K562 (cell line): ENCODE measurements around the gene HDAC7. TPM values are rescaled to one million over a fixed set of nuclear protein-coding genes. Genes with fewer than 3 reads are reported as not detected.
A peak's percentile ranks its signal among the peaks of the same experiment; 100 is the strongest.

Experiments used
- GATAD2A ChIP-seq: fragments of 450-650 bp; IDR thresholded peaks from 2 replicates; pipeline ENCODE4 v1.6.1; 2017
- HDAC1 ChIP-seq, 2 experiments: fragments of 450-650 bp; IDR thresholded peaks; 2 replicates each; pipeline ENCODE4 v1.6.1; 2016 to 2017; ENCODE audit warnings: inconsistent platforms in 1 of 2, mild to moderate bottlenecking in 1 of 2, moderate library complexity in 1 of 2
- KAT8 ChIP-seq: fragments of 450-650 bp; IDR thresholded peaks from 2 replicates; pipeline ENCODE4 v1.6.1; 2016; ENCODE audit warnings: low read depth, mild to moderate bottlenecking
- KDM1A ChIP-seq, 2 experiments: fragments of 450-650 bp; IDR thresholded peaks; 2 replicates each; pipeline ENCODE4 v1.6.1; 2016; ENCODE audit warnings: mild to moderate bottlenecking in 2 of 2
- MIER1 ChIP-seq: fragments of 450-650 bp; IDR thresholded peaks from 2 replicates; pipeline ENCODE4 v1.6.1; 2016; ENCODE audit warnings: antibody characterized with exemption, mild to moderate bottlenecking, low read depth
- NFATC3 ChIP-seq: fragments of 450-650 bp; IDR thresholded peaks from 2 replicates; pipeline ENCODE4 v1.6.1; 2017; ENCODE audit warnings: mild to moderate bottlenecking
- POLR2AphosphoS2 ChIP-seq: IDR thresholded peaks from 2 replicates; pipeline ENCODE4 v1.6.1; 2012; ENCODE audit warnings: low read length, improper control_type of control experiment
- SMARCA5 ChIP-seq: fragments of 450-650 bp; IDR thresholded peaks from 2 replicates; pipeline ENCODE4 v1.6.1; 2016
- SRSF3 ChIP-seq: fragments of 200-400 bp; formaldehyde crosslinking; IDR thresholded peaks from 2 replicates; pipeline ENCODE4 v1.6.1; 2016; ENCODE audit warnings: mild to moderate bottlenecking, low read length, moderate library complexity; ENCODE audit not compliant: insufficient read depth
- XRCC3 ChIP-seq: fragments of 450-650 bp; IDR thresholded peaks from 2 replicates; pipeline ENCODE4 v1.6.1; 2017; ENCODE audit warnings: mild to moderate bottlenecking, moderate library complexity
- ZKSCAN1 ChIP-seq: fragments of 150-350 bp; IDR thresholded peaks from 2 replicates; pipeline ENCODE4 v1.6.1; 2016; ENCODE audit warnings: low read depth, low read length
- ZNF165 ChIP-seq: fragments of 250-450 bp; sonication (Bioruptor Pico); IDR thresholded peaks from 2 replicates; pipeline ENCODE4 v1.4.0; 2020; ENCODE audit warnings: borderline replicate concordance
- ZNF316 ChIP-seq: fragments of 450-650 bp; IDR thresholded peaks from 2 replicates; pipeline ENCODE4 v1.6.1; 2016
- polyA plus RNA-seq, 8 experiments: library from polyadenylated mRNA; depleted of rRNA in 4 of 8; stranded (reverse) in 5 of 8; unstranded in 3 of 8; fragments of >200 nt; fragmentation: Nextera tagmentation in 2 of 8; fragmentation: Illumina TruSeq in 1 of 8; extraction: Ambion mirVana in 2 of 8; extraction: Trizol in 1 of 8; gene quantifications; 2 replicates each; pipeline versions ENCODE4 v1.2.1 to v1.2.3, GENCODE V29; 2011 to 2014; ENCODE audit warnings: inconsistent platforms in 1 of 8, missing spikeins in 1 of 8
- total RNA-seq, 7 experiments: library from RNA; depleted of rRNA in 6 of 7; stranded (reverse); fragments of >200 nt in 6 of 7; fragmentation: Illumina TruSeq in 2 of 7; extraction: Trizol in 2 of 7; gene quantifications; 2 replicates each; pipeline versions ENCODE4 v1.2.1 to v1.2.3, GENCODE V29; 2011 to 2021; ENCODE audit warnings: low replicate concordance in 1 of 7
- TF ChIP-seq, protein P1 (sequence below): fragments of 250-450 bp; sonication (Bioruptor Pico); IDR thresholded peaks from 2 replicates; pipeline ENCODE4 v1.4.0; 2020; ENCODE audit warnings: mild to moderate bottlenecking, moderate library complexity, borderline replicate concordance
- TF ChIP-seq, protein P2 (sequence below): fragments of 450-650 bp; IDR thresholded peaks from 2 replicates; pipeline ENCODE4 v1.6.1; 2016; ENCODE audit warnings: missing biosample characterization, missing genetic modification characterization
- TF ChIP-seq, protein P3 (sequence below): fragments of 450-650 bp; formaldehyde crosslinking; IDR thresholded peaks from 2 replicates; pipeline ENCODE4 v1.4.0; 2022; ENCODE audit warnings: missing genetic modification characterization
- TF ChIP-seq, protein P4 (sequence below): sonication (generic); formaldehyde crosslinking; IDR thresholded peaks from 2 replicates; pipeline ENCODE4 v1.9.0; 2022; ENCODE audit warnings: mild to moderate bottlenecking, missing genetic modification reagents

Gene HDAC7
- total and polyA plus RNA-seq, 9 of the 15 experiments (the other 6 are each of a cell fraction or from before 2014, with no cell fraction given), result 2.5 to 129 (median 31.1) TPM

- TF ChIP-seq, protein P1, sequence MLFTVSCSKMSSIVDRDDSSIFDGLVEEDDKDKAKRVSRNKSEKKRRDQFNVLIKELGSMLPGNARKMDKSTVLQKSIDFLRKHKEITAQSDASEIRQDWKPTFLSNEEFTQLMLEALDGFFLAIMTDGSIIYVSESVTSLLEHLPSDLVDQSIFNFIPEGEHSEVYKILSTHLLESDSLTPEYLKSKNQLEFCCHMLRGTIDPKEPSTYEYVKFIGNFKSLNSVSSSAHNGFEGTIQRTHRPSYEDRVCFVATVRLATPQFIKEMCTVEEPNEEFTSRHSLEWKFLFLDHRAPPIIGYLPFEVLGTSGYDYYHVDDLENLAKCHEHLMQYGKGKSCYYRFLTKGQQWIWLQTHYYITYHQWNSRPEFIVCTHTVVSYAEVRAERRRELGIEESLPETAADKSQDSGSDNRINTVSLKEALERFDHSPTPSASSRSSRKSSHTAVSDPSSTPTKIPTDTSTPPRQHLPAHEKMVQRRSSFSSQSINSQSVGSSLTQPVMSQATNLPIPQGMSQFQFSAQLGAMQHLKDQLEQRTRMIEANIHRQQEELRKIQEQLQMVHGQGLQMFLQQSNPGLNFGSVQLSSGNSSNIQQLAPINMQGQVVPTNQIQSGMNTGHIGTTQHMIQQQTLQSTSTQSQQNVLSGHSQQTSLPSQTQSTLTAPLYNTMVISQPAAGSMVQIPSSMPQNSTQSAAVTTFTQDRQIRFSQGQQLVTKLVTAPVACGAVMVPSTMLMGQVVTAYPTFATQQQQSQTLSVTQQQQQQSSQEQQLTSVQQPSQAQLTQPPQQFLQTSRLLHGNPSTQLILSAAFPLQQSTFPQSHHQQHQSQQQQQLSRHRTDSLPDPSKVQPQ (CRISPR knock-in tag), result no peak
- TF ChIP-seq, protein P2, sequence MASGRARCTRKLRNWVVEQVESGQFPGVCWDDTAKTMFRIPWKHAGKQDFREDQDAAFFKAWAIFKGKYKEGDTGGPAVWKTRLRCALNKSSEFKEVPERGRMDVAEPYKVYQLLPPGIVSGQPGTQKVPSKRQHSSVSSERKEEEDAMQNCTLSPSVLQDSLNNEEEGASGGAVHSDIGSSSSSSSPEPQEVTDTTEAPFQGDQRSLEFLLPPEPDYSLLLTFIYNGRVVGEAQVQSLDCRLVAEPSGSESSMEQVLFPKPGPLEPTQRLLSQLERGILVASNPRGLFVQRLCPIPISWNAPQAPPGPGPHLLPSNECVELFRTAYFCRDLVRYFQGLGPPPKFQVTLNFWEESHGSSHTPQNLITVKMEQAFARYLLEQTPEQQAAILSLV (tag), result no peak
- TF ChIP-seq NFATC3 (no peak), ZNF165 (CRISPR knock-in tag) (no peak), ZKSCAN1 (peak; percentile 46; the same call in 1 of the 2 replicates), SMARCA5 (peak; percentile 62; the same call in 1 of the 2 replicates), HDAC1 (IDR thresholded peaks at IDR 0.05) (peak in 1 of 2 experiments; percentile 93; a peak in 2 of 4 replicates), GATAD2A (no peak), KAT8 (no peak), ZNF316 (no peak), XRCC3 (no peak), SRSF3 (no peak), MIER1 (no peak), POLR2AphosphoS2 (no peak), KDM1A (IDR thresholded peaks at IDR 0.05) (peak in 1 of 2 experiments; percentile 18; a peak in 1 of 4 replicates)
- TF ChIP-seq, protein P3, sequence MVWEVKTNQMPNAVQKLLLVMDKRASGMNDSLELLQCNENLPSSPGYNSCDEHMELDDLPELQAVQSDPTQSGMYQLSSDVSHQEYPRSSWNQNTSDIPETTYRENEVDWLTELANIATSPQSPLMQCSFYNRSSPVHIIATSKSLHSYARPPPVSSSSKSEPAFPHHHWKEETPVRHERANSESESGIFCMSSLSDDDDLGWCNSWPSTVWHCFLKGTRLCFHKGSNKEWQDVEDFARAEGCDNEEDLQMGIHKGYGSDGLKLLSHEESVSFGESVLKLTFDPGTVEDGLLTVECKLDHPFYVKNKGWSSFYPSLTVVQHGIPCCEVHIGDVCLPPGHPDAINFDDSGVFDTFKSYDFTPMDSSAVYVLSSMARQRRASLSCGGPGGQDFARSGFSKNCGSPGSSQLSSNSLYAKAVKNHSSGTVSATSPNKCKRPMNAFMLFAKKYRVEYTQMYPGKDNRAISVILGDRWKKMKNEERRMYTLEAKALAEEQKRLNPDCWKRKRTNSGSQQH (CRISPR knock-in tag), result no peak
- TF ChIP-seq, protein P4, sequence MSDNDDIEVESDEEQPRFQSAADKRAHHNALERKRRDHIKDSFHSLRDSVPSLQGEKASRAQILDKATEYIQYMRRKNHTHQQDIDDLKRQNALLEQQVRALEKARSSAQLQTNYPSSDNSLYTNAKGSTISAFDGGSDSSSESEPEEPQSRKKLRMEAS (CRISPR knock-in tag), result peak; percentile 96
Observed at GRCh38 chr12:47758834-47759690, 60.6 kb downstream of the HDAC7 start, which contains the start of gene RAPGEF3 (continued).
